Stimulated activated CD8-positive, alpha-beta memory T cell treated with anti-CD3 and anti-CD28 coated beads, Interleukin-15, amount 100 ng/mL, for 4 hours (primary cell): ENCODE measurements around the gene DNAJC4.
"Not testable (repeated sequence)": the region's sequence is repeated elsewhere in the genome, so short reads cannot be mapped to it uniquely, and the experiment has no call there.

ENCODE experiments used
- DNase-seq, 2 donors: peaks; one replicate each; pipeline ENCODE4 v3.0.0-alpha.2; 2020; ENCODE audit warnings: low read depth in 2 of 2

Gene DNAJC4

DNA sequence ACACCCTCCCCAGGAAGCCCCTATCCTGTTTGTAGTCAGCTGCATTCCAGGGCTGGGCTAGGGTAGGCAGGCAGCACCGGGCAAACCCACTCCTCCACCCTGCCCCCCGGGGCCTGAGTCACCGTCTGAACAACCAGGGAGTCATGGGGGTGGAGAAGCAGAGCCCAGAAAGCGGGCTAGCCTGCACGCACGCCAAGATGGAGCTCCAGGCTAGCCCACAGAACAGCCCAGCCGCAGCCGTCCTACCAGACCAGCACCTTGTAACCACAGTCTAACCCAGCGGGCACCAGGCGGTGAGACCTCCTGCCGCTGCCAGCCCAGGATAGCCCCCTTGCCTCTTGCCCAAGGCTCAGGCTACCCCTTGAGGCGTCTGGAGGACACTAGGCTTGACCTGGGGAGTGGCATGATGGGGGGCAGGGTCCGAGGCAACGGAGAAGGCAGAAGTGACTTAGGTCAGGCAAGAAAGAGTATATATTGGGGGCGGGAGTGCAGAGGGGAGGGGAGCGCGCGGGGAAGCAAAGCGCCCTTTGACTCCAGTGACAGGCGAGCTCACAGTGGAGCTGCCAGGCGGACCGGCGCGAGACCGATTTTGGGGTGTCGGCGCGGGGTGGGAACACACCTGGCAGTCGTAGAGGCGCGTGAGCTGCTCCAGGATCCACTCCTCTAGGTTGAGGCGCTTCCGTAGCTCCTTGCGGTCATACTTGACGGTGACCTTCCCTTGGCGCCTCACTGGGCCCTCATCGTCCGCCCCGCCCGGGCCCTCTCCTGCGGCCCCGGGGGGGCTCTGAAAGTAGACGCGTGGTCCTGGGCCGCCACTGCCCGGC is 15.7 kb downstream of the DNAJC4 start:
- peak; percentile 73 to 78 for DNase-seq

GRCh38 chr11:64246621-64246870 is 16.2 kb downstream of the DNAJC4 start:
- DNase-seq = not testable (repeated sequence)

- peak; percentile 59 to 65 for DNase-seq
These were observed 16.8 kb downstream of the DNAJC4 start, which contains the start of gene PPP1R14B for GRCh38 chr11:64246871-64247728. Gene PPP1R14B (minus strand): TSS chr11:64246943. CDS start chr11:64246673, 270 bp downstream.

GRCh38 chr11:64247729-64248531 is 17.6 kb downstream of the DNAJC4 start:
- no peak for DNase-seq

GRCh38 chr11:64248578-64248977 is 18.2 kb downstream of the DNAJC4 start:
- no peak for DNase-seq

- no peak for DNase-seq
These were observed 18.7 kb downstream of the DNAJC4 start for GRCh38 chr11:64249038-64249437.

DNA sequence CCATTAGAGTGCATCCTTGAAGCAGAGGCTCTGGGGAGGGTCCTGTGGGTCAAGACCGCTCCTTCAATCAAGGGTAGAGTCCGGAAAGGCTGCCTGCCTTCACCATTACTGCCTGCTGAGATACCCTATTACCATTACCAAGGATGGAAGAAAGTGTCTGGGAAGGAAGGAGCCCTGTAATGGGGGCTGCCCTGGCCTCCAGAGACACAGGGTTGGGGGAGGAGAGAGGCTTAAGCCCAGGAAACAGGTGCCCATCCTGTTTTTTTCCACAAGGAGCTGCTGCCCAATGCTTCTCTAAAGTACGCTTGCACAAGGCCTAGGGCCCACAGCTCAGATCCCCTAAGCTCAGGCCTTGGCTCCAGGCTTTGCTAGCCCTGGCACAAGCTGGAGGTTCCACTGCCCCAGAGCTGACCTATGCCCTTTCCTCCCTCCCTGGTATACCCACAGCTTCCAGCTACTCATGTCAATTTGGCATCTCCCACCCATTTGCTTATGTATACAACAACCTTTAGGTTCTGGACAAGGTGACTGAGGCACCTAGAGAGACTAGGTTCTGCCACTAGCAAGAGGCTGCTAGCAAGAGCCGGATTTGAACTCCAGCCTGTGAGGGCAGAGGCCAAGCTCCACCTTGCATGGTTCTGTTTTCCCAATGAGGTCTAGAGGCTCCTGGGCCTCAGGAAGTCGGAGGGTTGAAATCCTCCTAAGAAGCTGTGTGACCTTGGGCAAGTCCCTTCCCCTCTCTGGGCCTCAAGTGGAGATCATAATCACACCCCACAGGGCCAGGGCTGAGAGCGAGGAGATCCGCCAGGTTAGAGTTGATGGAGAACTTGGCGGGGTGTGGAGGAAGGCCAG is 19.4 kb downstream of the DNAJC4 start:
- no peak for DNase-seq

DNA sequence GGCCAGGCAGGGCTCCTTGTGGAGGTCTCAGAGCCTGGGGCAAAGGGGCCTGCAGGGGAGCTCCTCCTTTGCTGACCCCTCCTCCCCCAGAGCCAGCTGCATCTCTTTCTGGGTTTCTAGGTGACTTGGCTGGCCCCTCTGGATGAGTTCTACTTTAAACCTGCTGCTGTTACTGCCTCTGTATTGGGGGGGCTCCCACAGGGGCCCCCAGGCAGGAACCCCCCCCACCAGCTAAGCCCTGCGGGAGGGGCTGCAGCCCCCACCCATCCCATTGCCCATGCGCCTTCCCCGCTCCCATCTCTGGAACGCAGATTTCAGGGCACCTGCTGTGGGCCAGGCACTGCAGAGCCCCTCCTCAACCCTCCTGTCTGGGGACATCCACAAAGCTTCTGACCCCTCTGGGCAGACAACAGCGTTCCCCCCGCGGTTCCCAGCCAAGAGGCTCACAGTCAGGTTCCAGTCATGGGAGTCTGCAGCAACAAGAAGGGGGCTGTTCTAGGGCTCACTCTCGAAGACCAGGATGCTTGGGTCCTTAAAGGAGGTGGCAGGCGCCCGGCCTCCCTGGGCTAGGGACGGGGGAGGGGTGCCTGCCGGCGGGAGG is 20.2 kb downstream of the DNAJC4 start:
- no peak for DNase-seq

- peak in 1 of 2 donors; percentile 43 for DNase-seq
These were observed 20.8 kb downstream of the DNAJC4 start, which contains the start of gene PLCB3 for GRCh38 chr11:64251016-64251752. Gene PLCB3 (plus strand): TSS chr11:64251530. CDS start chr11:64251650, 120 bp downstream.

GRCh38 chr11:64251753-64252002 is 21.3 kb downstream of the DNAJC4 start:
- no peak for DNase-seq

DNA sequence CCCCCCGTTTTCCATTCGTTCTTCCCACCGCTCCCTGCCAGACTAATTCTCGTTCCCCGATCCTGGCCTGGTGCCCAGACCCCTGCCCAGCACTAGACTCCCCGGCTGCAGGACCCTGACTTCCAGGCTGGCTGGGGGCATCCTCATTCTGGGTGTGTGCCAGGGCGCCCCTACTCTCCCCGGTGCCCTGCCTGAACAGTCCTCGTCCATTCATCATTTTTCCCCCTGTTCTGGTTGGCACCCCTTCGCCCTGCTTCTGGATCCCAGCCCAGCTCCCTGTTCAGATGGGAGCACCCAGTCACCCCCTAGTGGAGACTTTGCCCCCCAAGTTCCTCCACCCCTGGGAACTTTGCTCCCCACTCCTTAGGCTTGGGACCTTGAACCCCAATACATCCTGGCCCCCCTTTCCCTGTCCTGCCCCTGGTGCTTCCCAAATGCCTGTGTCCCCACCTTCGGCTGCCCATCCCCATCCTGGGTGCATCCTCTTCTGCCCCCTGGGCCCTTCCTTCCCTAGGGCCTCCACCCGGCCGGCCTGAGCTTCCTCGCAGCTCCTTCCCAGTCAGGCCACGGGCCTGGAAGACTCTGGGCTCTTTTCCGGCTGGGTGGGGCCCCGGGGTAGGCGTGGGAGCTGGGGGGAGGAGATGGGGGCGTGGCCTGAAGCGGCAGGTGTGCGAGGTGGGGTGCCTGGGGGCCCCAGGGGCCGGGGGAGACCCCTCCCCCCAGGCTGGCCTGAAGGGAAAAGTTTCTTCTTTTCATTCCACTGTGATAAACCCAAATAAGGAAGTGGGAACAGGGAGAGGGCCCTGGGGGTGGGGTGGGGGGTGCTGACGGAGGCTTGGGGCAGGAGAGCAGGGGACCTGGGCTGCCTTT is 21.9 kb downstream of the DNAJC4 start:
- DNase-seq = no peak

- no peak for DNase-seq
These were observed 22.7 kb downstream of the DNAJC4 start for GRCh38 chr11:64253043-64253442.

DNA sequence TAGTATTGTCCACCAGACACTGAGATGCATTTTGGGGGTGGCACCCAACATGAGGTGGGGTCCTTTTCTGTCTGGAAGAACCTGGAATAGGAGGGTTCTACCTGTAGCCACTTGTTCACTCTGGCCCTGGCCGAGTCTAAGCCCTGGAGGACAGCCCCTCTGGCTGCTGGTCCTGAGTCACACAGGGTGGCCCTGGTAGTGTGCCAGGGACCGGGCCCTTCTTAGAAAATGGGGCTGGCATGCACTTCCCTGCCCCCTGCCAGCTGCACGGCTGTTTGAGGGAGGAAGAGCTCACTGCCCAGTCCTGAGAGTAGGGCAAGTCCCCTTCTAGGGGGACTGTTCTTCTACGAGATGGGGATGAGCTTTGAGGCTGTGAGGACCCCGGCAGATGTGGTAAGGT is 23.1 kb downstream of the DNAJC4 start:
- DNase-seq = no peak

GRCh38 chr11:64254326-64254725 is 24.0 kb downstream of the DNAJC4 start:
- DNase-seq = no peak

GRCh38 chr11:64255135-64256128 is 25.1 kb downstream of the DNAJC4 start:
- DNase-seq = no peak

DNA sequence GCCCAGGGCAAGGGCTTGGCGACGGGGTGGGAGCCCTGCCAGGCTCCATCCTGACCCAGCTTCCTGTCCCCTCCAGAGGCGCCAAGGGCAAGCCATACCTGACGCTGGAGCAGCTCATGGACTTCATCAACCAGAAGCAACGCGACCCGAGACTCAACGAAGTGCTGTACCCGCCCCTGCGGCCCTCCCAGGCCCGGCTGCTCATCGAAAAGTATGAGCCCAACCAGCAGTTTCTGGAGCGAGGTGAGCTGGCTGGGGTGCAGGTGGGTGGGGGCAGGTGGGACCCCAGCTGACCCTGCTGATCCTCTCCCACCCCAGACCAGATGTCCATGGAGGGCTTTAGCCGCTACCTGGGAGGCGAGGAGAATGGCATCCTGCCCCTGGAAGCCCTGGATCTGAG is 26.0 kb downstream of the DNAJC4 start:
- DNase-seq = no peak

- DNase-seq = no peak
These were observed 28.0 kb downstream of the DNAJC4 start for GRCh38 chr11:64258356-64258755.

GRCh38 chr11:64258946-64259532 is 28.7 kb downstream of the DNAJC4 start:
- DNase-seq = no peak
